HG03342 (cell line): ENCODE data around the gene PSKH1.
"Not testable (repeated sequence)": the region's sequence is repeated elsewhere in the genome, so short reads cannot be mapped to it uniquely, and the experiment has no call there.

Experiments
- ATAC-seq: cut with Tn5 transposase; IDR thresholded peaks from one replicate; pipeline ENCODE4 v1.9.1; 2021; ENCODE audit warnings: mild to moderate bottlenecking, moderate library complexity; ENCODE audit not compliant: unreplicated experiment

The PSKH1 gene

GRCh38 chr16:67957622-67958021 lies 64.6 kb downstream of the PSKH1 start:
- ATAC-seq: no peak

DNA sequence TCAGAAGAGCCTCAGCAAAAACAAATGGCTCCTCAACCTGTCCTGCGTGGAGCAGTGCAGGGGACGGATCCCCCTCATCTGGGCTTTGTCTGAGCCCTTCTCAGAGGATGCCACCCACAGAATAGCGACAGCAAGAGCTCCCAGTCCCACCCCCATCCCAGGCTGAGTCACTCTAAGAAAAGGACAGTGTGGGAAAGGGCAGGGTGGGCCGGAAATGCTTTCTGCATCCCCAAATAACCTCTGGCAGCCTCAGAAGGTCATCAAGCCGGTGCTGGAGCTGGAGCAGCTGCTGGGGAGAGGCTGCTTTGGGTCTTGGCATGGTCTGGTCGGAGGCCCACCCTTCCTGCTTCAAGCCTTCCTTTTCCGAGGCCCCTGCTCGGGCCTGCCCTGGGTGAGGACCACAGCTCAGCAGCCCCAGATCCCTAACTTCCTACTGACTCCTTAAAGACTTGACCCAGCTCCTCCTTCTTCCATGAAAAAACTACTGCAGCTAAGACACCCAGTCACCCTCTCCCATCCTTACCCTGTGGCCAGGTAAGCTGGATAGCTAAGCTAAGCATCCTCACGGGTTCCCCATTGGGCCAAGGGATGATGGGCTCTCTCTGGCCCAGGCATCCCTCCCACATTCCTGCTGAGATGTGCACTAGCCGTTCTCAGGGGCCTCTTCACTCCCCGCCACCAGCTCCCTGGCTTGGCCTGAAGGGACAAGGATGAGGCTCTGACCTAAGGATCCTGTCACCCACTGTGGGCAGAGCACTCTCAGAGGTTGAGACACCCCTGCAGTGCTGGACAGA lies 66.7 kb downstream of the PSKH1 start:
- no peak for ATAC-seq

DNA sequence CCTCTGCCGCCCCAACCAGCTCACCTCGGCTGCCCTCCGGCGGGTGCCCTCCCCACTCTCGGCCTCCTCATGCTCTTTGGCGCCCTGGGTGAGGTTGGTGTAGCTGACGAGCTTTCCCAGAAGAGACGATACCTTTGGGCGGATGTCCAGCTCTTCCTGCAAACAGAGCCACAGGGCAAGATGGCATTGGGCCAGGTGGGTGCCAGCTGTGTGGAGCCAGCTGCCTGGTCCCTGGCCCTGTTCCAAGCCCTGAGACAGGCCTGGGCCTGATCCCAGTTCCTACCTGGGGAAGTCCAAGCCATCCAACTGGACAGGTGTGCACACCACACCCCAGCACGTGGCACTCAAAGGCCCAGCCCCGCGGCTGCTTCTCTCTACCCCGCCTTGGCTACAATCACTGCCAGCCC lies 68.5 kb downstream of the PSKH1 start:
- ATAC-seq: no peak

- no peak for ATAC-seq
These were observed 69.1 kb downstream of the PSKH1 start for GRCh38 chr16:67962135-67962534.

DNA sequence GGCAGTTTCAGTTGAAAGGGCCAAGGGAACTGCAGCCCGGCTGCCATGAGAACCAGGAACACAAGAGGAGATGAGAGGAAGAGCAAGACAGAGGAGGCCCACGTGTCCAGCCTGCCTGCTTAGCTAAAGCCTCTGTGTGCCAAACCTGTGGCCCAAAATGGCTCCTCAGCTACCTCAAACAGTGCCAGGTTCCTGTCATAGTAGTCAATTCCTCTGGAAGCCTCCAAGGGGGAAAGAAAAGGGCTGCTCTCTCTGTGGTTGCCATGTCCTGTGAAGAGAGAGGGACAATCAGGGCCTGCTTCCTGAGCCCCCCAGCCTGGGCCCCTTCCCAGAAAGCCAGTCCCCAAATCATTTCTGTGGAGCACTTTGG lies 70.2 kb downstream of the PSKH1 start:
- ATAC-seq: no peak

- ATAC-seq: no peak
These were observed 70.7 kb downstream of the PSKH1 start for GRCh38 chr16:67963662-67964321.

GRCh38 chr16:67964477-67965131 lies 71.5 kb downstream of the PSKH1 start:
- ATAC-seq: no peak

DNA sequence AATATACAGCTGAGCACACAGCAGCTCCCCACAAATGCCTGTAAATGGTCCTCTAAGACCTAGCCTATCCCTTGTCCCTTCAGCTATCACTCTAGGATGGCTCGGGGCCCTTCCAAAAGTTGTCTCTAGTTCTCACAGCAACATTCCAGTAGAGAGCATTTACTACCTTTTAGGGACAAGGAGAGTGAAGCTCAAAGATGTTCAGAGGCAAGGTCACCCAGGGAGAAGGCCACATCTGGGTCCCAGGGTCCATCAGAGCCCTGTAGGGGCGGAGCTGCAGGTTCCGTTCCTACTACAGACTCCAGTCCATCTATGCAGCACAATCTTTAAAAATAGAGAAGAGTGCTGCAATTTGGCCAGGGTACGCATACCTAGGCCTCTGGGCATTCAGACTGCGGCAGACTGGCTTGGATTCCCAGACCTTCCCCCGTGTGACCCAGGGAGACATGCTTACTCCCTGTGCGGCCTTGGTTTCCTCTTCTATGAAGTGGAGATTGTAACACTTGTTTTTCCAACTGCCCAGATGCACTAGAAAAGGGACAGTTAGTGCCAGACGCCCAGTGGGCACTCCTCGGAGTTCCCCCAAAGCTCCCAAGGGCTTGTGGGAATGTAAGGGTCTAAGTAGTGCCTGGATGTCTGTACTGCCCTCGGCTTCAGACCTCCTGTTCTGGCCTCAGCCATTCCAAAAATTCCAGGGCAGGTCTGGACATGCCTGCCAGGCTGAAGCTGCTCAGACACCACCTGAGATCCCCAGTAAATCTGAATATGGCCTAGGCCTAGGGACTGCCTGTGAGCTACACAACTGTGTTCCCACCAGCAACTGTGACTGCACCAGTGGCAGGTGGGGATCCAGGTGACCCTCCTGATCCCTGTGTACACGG lies 72.9 kb downstream of the PSKH1 start:
- no peak for ATAC-seq

GRCh38 chr16:67966549-67967182 lies 73.6 kb downstream of the PSKH1 start:
- no peak for ATAC-seq

GRCh38 chr16:67967183-67967957 lies 74.3 kb downstream of the PSKH1 start:
- ATAC-seq: no peak

- ATAC-seq: peak; percentile 23
These were observed 74.9 kb downstream of the PSKH1 start for GRCh38 chr16:67967958-67968399.

DNA sequence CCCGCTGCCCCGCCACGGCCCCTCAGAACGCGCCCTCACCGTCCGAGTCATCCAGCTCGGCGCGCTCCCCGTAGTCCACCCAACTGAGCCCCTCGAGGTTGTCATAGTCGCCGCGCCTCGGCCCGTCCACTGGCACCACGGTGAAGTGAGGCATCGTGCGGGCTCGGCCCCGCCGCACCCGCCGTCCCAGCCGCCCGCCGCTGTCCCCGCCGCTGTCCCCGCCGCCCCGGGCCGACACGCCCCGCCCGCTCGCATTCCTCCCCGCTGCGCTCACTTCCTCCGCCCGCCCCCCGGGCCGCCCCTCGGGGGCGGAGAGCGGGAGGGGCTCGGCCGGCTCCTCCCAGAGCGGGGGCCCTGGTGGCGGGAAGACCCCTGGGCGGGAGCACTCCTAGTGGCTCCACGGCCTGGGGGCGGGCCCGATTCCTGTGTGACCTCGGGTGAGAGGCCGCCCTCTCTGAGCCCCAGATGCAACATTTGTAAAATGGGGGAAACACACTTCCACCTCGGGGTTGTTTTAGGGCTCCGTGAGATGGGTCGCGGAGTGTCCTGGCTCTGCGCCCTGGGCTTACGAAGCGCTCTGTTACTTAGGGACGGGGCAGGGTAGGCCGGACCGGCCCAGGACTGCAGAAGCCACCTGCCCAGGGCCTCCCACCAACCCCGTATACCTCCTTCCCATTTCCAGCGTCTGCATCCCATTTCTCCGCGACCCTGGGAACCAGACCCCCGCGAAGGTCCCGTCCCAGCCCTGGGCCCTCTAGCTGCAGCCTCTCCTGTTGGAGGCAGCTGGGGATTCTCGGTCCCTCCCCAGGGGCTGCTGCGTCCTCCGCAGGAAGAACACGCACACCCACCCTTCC lies 75.6 kb downstream of the PSKH1 start, which contains the start of gene SLC12A4:
Gene SLC12A4, minus strand, starts transcription at position 238 of the 854 bp plus-strand sequence. Its CDS starts 84 bp downstream, at position 154.
- peak; percentile 83 for ATAC-seq

- no peak for ATAC-seq
These were observed 76.4 kb downstream of the PSKH1 start for GRCh38 chr16:67969254-67970039.

DNA sequence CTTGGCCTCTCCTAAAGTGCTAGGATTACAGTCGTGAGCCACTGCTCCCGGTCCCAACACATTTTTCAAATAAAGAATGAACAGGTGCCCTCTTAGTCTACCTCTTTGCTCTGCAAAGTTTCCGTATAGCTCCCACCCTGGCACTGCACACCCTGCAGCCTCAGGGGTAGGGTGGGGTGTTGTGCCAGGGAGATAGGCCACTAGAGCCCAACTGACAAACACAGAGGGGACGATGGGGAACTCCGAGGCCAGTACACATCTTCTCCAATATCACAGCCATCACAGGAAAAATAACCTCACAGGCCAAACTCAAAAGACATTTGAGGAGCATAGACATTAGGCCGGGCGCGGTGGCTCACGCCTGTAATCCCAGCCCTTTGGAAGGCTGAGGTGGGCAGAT lies 78.1 kb downstream of the PSKH1 start:
- ATAC-seq: no peak

DNA sequence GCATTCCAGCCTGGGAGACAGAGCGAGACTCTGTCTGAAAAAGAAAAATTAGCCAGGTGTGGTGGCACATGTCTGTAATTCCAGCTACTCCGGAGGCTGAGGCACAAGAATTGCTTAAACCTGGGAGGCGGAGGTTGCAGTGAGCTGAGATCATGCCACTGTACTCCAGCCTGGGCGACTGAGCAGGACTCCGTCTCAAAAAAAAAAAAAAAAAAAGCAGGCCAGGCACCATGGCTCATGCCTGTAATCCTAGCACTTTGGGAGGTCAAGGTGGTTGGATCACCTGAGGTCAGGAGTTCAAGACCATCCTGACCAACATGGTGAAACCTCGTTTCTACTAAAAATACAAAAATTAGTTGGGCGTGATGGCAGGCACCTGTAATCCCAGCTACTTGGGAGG lies 79.2 kb downstream of the PSKH1 start:
- not testable (repeated sequence) for ATAC-seq

- no peak for ATAC-seq
These were observed 82.5 kb downstream of the PSKH1 start for GRCh38 chr16:67975321-67976105.

DNA sequence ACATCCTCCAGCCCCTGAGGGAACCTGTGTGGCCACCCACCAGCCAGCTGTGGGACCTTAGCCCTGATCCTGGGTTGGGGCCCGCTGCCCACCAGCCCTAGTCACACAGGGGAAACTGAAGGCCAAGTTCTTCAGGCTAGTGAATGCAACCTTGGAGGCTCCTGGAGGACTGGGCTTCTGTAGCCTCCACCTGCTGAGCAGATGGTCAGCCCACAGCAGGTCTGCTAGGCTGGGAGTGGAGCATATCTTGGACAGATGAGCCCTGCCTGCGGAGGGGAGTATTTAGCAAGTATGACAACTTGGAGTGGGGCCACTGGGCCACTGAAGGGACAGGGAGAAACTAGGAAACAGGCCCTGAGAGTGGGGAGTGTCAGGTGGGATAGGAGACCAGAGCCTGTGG lies 83.2 kb downstream of the PSKH1 start:
- no peak for ATAC-seq
